Left ventricle myocardium inferior (tissue), 1 donor: ENCODE results near the gene EPB41L1. TPM values are rescaled to one million over a fixed set of nuclear protein-coding genes. Genes with fewer than 3 reads are reported as not detected.
A peak's percentile ranks its signal among the peaks of the same experiment; 100 is the strongest.
"Not testable (repeated sequence)": the region's sequence is repeated elsewhere in the genome, so short reads cannot be mapped to it uniquely, and the experiment has no call there.

Source experiments
- DNase-seq: peaks from one replicate; pipeline ENCODE4 v3.0.0-alpha.2; 2020
- H3K27ac ChIP-seq: fragments of 200-600 bp; replicated peaks from 2 replicates; pipeline ENCODE4 v1.8.0; 2021
- H3K27me3 ChIP-seq: fragments of 200-600 bp; 2 replicates; pipeline ENCODE4 v1.8.0; 2021; ENCODE audit warnings: low read depth
- H3K36me3 ChIP-seq: fragments of 200-600 bp; 2 replicates; pipeline ENCODE4 v1.8.0; 2021
- H3K4me1 ChIP-seq: fragments of 200-600 bp; 2 replicates; pipeline ENCODE4 v1.8.0; 2021
- H3K4me3 ChIP-seq: fragments of 200-600 bp; 2 replicates; pipeline ENCODE4 v1.8.0; 2021; ENCODE audit warnings: mild to moderate bottlenecking, moderate library complexity
- H3K9me3 ChIP-seq: fragments of 200-600 bp; replicated peaks from 2 replicates; pipeline ENCODE4 v1.8.0; 2021
- CTCF ChIP-seq: fragments of 200-600 bp; IDR thresholded peaks from 2 replicates; pipeline ENCODE4 v1.8.0; 2021; ENCODE audit warnings: antibody characterized with exemption, mild to moderate bottlenecking, borderline replicate concordance
- intact Hi-C: fragments of 100-400 bp; cut with micrococcal nuclease; formaldehyde crosslinking; loops from one replicate; pipeline ENCODE4 v1.11.0; 2022
- total RNA-seq: library from RNA; stranded (reverse); fragmentation: NEBNext Ultra II Directional; extraction: Animal tissue kit (Norgen Biotek cat#: 25700); gene quantifications from one replicate; pipeline ENCODE4 v1.2.1, GENCODE V29; 2021
- donor health status: DM: no; HTN: yes; CAD: no; lungs with severe emphysema.

Gene EPB41L1
- total RNA-seq, 1 donor from 2014 or later: 14.6 TPM

- Histone ChIP-seq H3K4me1 (no peaks in the 10 kb centered on the region), H3K9me3 (no peaks in the 10 kb centered on the region), H3K27me3 (no peaks in the 10 kb centered on the region), H3K27ac (no peak overlapping the region), H3K4me3 (no peak overlapping the region), H3K36me3 (no peaks in the 10 kb centered on the region)
- no peak for DNase-seq
- TF ChIP-seq CTCF: no peak
- intact Hi-C loops: no loop called here
Observed at GRCh38 chr20:36133821-36134220, 20.7 kb upstream of the EPB41L1 start.

GRCh38 chr20:36135159-36135558, 19.4 kb upstream of the EPB41L1 start:
- Histone ChIP-seq H3K4me3 (no peak overlapping the region), H3K36me3 (no peaks in the 10 kb centered on the region), H3K27ac (no peak overlapping the region), H3K9me3 (no peaks in the 10 kb centered on the region), H3K4me1 (no peaks in the 10 kb centered on the region), H3K27me3 (no peaks in the 10 kb centered on the region)
- TF ChIP-seq CTCF: no peak
- no peak for DNase-seq
- intact Hi-C loops: no loop called here

GRCh38 chr20:36135821-36136220, 18.7 kb upstream of the EPB41L1 start:
- no peaks in the 10 kb centered on the region for H3K9me3 ChIP-seq
- no peaks in the 10 kb centered on the region for H3K36me3 ChIP-seq
- intact Hi-C loops: no loop called here
- H3K27ac ChIP-seq: no peak overlapping the region
- H3K4me1 ChIP-seq: no peaks in the 10 kb centered on the region
- TF ChIP-seq CTCF: no peak
- H3K4me3 ChIP-seq: no peak overlapping the region
- no peaks in the 10 kb centered on the region for H3K27me3 ChIP-seq
- DNase-seq: no peak

- H3K9me3 ChIP-seq, H3K27me3 ChIP-seq, DNase-seq, H3K4me3 ChIP-seq, intact Hi-C loops, H3K36me3 ChIP-seq, H3K4me1 ChIP-seq, H3K27ac ChIP-seq: not testable (repeated sequence)
Observed at GRCh38 chr20:36137313-36137712, 17.2 kb upstream of the EPB41L1 start.

- Histone ChIP-seq H3K36me3 (no peaks in the 10 kb centered on the region), H3K9me3 (no peaks in the 10 kb centered on the region), H3K27ac (no peak overlapping the region), H3K4me3 (no peak overlapping the region), H3K27me3 (no peaks in the 10 kb centered on the region), H3K4me1 (peaks cover 25% of the 10 kb centered on the region)
- DNase-seq: no peak
- intact Hi-C loops: no loop called here
- TF ChIP-seq CTCF: no peak
Observed at GRCh38 chr20:36141310-36141709, 13.2 kb upstream of the EPB41L1 start.

GRCh38 chr20:36144336-36144735, 10.2 kb upstream of the EPB41L1 start:
- H3K9me3 ChIP-seq: no peaks in the 10 kb centered on the region
- peaks cover 55% of the 10 kb centered on the region for H3K4me1 ChIP-seq
- H3K27ac ChIP-seq: peak overlapping the region; percentile 75
- no peaks in the 10 kb centered on the region for H3K36me3 ChIP-seq
- intact Hi-C loops: no loop called here
- H3K27me3 ChIP-seq: no peaks in the 10 kb centered on the region
- H3K4me3 ChIP-seq: no peak overlapping the region
- TF ChIP-seq CTCF: no peak
- DNase-seq: no peak
